NCI-H128 (cell line): ENCODE measurements around the gene CLASP1.
"Not testable (repeated sequence)": the region's sequence is repeated elsewhere in the genome, so short reads cannot be mapped to it uniquely, and the experiment has no call there.

Experiments used
- DNase-seq: peaks from one replicate; lab custom pipeline; 2025; ENCODE audit not compliant: unreplicated experiment; lab: John Stamatoyannopoulos, UW

Gene CLASP1

DNA sequence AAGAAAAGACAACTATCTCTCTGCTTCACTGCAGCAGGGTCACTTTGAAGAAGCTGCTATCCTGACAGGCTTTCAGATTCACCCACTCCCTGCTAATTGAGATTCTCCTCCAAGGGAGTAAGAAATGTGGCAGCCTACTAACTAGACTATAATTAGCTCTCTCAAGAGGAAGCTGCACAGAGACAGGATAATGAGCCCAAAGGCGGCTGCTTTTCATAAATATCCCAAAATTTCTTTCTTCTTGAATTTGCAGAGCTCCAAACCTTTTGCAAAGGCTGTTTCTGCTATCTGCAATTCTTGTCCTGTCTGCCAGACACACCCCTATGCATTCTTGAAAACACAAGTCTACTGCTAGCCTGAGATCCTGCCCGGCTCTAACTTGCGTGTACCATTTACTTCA, 172.6 kb downstream of the CLASP1 start:
- no peak for DNase-seq

- no peak for DNase-seq
Observed at GRCh38 chr2:121475811-121476571, 173.3 kb downstream of the CLASP1 start.

- DNase-seq, result no peak
Observed at GRCh38 chr2:121473512-121473911, 175.8 kb downstream of the CLASP1 start.

DNA sequence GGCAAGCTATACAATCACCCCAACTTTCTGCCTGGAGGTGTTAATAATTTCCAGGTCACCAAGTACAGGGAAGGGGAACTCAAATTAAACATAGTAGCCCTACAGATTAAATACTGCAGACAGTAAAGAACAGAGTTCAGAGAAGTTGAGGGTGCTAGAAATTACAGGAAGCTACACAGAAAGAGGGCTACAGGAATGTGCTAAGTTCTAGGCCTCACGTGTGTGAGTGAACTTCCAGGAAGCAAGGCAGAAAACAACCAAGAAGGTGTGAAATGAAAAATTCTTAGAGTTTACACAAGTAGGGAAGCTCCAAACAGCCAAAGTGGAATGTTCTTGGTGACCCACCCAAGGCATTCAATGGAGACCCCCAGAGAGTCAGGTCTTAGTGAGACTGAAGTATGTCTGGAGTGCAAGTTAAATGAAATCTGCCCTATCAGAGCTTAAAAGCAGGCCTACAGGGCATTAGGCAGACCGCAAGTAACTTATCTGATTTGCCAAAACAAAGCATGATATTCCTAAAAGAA, 176.7 kb downstream of the CLASP1 start:
- DNase-seq, result no peak

DNA sequence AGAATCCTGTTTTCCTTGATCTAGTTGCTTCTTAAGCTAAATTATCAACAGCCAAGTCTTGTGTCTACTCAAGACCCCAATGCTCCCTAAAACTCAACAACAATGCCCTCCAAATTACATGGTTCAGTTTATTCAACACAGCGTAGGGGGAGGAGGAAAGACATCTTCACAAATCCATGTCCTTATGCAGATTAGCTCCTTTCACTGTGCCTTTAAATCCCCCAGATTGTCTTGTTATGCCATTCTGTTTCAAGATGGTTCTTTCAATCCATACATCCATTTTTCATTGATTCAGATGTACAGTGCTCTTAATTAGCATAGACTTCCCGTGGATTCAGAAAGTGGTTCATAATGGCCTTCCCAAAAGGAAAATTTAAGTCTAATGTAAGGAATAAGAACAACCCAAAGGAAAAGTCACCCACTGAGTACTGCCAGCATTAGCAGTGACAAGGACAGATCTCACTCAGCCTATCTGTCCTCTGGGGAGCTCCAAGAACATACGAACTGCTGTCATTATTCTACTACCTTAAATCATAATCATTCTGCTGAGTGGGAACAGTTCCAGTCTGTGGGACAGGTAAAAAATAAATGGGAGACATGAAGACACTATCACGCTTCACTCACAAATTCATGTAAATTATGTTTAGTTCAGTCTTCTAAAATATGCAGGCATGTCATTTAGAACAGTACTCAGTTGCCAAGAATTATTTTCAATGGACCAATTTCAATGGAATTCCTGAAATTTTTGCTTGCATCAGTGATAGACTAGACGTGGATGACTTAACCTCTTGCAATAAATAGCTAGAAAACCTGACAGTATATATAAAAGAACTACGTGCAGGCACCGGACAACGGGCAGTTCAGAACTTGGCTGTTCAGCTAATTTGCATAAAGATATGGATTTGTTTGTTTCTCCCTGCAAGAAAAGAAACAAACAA, 177.5 kb downstream of the CLASP1 start:
- no peak for DNase-seq

GRCh38 chr2:121470917-121471316, 178.3 kb downstream of the CLASP1 start:
- DNase-seq, result no peak

- DNase-seq, result no peak
Observed at GRCh38 chr2:121469356-121469755, 179.9 kb downstream of the CLASP1 start.

GRCh38 chr2:121468936-121469335, 180.3 kb downstream of the CLASP1 start:
- no peak for DNase-seq

DNA sequence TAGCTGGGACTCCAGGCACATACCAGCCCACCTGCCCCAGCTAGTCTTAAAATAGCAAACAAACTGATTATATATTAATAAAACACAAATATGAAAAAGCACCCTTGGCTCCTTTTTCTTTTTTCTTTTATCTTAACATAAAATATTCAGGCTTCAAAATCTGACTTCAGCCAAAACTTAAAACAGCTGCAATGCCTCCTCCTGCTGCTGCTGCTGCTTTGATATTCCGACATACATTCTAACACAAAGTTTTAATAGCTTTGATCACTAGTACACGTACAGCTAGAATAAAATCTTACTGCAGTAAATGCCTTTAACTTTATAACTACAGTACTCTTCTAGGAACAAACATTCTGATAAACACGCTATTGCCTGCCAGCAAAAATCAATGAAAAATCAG, 190.0 kb downstream of the CLASP1 start:
- no peak for DNase-seq

DNA sequence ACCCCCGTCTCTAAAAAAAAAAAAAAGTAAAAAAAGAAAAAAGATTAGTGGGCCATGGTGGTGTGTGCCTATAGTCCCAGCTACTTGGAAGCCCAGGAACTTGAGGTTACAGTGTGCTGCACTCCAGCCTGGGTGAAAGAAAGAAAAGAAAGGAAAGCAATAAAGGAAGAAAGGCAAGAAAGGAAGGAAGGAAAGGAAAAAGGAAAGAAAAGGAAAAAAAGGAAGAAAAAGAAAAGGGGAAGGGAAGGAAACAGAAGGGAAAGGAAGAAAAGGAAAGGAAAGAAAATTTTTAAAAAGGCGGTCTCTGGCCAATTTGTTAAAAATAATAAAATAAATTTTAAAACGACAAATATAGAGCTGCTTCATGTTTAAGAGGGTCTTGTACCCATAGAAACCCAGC, 192.9 kb downstream of the CLASP1 start:
- no peak for DNase-seq

GRCh38 chr2:121455446-121455845, 193.8 kb downstream of the CLASP1 start:
- DNase-seq, result no peak

DNA sequence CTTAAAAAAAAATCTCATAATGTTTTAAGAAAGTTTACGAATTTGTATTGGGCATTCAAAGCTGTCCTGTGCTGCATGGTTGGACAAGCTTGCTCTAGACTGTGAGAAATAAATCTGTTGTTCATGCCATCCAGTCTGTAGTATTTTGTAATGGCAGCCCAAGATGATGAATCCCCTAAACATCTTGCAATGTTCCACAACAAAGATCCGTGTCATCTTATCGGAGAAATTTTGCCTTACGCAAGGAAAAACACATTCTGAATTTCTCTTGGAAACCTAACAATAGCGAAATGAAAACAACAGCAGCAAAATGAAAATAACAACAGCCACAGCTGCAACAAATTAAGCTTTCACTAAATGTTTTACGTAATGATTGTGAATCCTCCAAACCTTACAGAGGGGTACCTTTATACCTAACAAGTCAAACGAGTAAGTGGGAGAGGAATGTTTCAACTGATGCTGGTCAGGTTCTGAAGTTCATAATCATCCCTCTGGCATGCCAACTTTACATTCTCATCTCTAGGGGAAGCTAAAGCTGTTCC, 194.6 kb downstream of the CLASP1 start:
- DNase-seq, result no peak

DNA sequence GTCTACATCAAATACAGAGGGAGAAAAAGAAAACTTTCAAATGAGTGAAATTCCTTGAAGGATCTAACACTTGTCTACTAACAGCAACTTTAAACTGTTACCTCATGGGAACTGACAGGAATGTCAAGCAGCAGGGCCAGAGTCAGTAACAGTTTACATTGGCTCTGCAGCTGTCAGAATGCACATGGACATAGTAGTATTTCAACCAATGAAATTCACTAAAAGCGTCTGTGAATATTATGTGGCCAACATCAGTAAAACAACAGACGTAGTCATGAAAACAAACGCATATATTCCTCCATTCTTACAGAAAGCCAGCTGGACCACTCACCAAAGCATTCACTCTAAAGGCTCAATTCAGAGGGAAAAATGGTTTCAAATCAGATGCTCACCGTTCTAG, 197.9 kb downstream of the CLASP1 start:
- DNase-seq, result no peak

GRCh38 chr2:121450301-121450700, 199.0 kb downstream of the CLASP1 start:
- no peak for DNase-seq

GRCh38 chr2:121446647-121447241, 202.5 kb downstream of the CLASP1 start:
- DNase-seq, result no peak

GRCh38 chr2:121442889-121443288, 206.4 kb downstream of the CLASP1 start:
- DNase-seq, result no peak

GRCh38 chr2:121438290-121438689, 211.0 kb downstream of the CLASP1 start:
- DNase-seq, result not testable (repeated sequence)

DNA sequence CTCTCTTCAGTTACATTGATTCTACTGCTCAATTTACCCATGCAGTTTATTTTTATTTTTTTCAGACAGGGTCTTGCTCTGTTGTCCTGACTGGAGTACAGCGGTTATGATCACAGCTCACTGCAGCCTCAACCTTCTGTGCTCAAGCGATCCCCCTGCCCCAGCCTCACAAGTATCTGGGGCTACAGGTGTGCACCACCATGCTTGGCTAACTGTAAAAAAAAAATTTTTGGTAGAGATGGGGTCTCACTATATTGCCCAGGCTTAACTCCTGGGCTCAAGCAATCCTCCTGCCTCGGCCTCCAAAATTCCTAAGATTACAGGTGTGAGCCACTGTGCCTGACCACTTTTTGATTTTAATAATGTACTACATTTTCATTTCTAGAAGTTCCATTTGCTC, 212.3 kb downstream of the CLASP1 start:
- DNase-seq, result no peak

- DNase-seq, result no peak
Observed at GRCh38 chr2:121435790-121436189, 213.5 kb downstream of the CLASP1 start.

DNA sequence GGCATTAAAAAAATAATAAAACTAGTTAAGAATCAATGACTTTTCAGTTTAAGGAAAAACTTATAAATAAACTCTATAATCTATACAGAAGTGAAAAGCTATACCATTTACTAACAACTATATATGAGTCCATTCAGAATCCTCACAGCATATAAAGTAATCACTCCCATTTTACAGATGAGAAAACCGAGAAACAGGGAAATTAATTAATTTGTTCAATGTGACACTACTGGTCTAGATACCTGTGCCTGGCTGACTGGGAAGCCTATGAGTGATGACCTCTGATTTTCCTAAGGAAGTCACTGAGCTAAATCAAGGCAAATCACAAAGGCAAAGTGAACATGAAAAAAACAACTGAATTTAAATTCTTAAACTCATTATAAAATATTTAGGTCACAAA, 218.0 kb downstream of the CLASP1 start:
- DNase-seq, result no peak

GRCh38 chr2:121429927-121430520, 219.2 kb downstream of the CLASP1 start:
- no peak for DNase-seq
